Inflammatory macrophage treated with lipopolysaccharide for 4 hours (primary cell): ENCODE data around the gene GIGYF2.
"Not testable (repeated sequence)": the region's sequence is repeated elsewhere in the genome, so short reads cannot be mapped to it uniquely, and the experiment has no call there.

Source experiments
- DNase-seq: peaks from one replicate; pipeline ENCODE4 v3.0.0-alpha.2; 2020

Gene GIGYF2

GRCh38 chr2:232691117-232691516 lies 6.0 kb upstream of the GIGYF2 start:
- not testable (repeated sequence) for DNase-seq

DNA sequence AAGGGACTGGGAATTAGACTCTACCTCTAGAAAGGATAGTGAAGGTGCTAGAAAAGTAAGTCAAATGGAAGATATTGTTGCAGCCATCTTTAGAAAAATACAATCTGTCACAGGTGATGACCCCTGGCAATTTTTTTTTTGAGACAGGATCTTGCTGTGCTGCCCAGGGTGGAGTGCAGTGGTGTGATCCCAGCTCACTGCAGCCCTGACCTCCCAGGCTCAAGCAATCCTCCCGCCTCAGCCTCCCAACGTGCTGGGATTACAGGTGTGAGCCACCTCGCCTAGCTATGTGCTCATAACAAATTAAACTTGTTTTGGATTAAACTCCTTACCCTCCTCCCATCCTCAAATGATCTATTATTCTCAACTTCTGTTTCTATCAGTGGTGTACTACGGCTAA lies 3.8 kb upstream of the GIGYF2 start:
- no peak for DNase-seq

DNA sequence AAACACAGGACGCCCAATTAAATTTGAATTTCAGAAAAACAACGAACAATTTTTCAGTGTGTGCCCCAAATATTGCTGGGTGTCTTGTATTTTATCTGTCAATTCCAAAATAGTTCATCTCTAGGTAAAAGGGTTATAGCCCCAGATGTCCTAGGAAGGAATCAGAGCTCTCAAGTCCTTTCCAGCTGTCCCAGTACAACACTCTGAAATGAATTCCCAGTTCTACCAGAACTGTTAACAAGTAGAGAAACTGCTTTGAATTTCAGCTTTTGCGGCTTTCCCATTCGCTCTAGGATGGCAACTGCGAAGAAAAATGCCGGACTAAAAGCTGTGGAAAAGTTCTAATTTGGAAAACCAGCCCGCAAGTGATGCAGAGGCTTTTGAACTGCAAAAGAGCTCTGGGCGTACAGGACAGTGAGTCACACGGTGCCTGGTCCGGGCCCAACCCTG lies 497 bp upstream of the GIGYF2 start:
- DNase-seq, result no peak

GRCh38 chr2:232697807-232698110 lies 628 bp downstream of the GIGYF2 start:
- peak; percentile 18 for DNase-seq

- peak; percentile 22 for DNase-seq
These were observed 1.5 kb downstream of the GIGYF2 start for GRCh38 chr2:232698556-232699091.

DNA sequence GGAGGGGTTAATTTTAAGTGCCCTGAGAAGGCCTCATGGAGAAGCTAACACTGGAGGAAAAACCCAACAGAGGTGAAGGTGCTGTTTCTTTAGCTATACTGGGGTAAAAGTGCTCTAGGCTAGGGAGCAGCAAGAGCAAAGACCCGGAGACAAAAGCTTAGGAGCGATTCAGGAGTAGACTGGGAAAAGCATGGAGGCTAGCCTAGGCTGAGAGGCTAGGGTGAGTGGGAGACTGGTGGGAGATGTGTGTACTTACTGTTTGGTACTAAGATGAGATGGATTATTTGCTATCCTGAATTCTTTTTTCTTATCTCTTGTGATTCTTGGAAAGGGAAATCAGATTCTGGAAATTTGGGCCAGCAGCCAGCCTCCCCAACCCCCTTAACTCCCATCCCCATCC lies 2.0 kb downstream of the GIGYF2 start:
- DNase-seq, result no peak

GRCh38 chr2:232700154-232700553 lies 3.0 kb downstream of the GIGYF2 start:
- no peak for DNase-seq

- no peak for DNase-seq
These were observed 9.9 kb downstream of the GIGYF2 start for GRCh38 chr2:232707076-232707475.

DNA sequence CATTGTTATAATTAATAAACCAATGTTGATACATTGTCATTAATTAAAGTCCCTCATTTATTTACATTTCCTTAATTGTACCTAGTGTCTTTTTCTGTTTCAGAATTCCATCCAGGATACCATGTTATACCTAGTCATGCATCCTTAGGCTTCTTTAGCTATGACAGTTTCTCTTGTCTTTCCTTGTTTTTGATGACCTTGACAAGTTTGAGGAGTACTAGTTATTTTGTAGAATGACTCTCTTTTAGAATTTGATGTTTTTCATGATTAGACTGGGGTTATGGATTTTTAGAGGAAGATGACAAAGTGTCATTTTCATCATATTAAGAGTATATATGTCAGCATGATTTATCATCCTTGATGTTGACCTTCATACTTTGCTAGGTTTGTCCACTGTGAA lies 16.4 kb downstream of the GIGYF2 start:
- no peak for DNase-seq

DNA sequence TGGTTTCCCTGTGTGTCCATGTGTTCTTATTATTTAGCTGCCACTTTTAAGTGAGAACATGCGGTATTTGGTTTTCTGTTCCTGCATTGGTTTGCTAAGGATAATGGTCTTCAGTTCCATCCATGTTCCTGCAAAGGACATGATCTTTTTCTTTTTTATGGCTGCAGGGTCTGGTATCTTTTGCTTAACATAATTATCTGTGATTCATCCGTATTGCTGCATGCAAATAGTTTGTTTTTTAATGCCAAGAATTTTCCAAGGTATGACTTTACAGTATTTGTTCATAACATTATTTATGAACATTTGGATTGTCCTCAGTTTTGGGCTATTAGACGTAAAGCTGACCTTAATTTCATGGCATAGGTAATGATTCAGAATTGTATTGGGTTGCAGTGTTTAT lies 17.8 kb downstream of the GIGYF2 start:
- DNase-seq, result no peak

GRCh38 chr2:232720056-232720455 lies 22.9 kb downstream of the GIGYF2 start:
- not testable (repeated sequence) for DNase-seq

- no peak for DNase-seq
These were observed 24.1 kb downstream of the GIGYF2 start for GRCh38 chr2:232721261-232721660.

- DNase-seq, result peak; percentile 6
These were observed 24.8 kb downstream of the GIGYF2 start for GRCh38 chr2:232721882-232722281.

DNA sequence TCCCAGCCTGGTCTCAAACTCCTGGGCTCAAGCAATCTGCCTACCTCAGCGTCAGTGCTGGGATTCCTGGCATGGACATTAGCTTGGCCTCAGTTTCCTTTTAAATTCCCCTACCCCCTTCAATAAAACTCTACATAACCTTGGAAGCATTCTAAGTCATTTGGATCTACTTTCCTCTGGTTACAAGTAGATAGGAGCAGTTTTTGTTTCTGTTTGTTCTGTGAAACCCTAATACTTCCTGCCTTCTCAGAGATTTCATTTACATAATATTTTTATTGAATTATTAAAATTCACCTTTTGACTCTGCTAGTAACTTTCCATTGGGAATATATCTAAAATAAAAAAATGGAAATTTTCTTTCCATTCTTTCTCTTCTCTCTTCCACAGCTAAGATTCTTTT lies 25.9 kb downstream of the GIGYF2 start:
- no peak for DNase-seq

- no peak for DNase-seq
These were observed 31.7 kb downstream of the GIGYF2 start for GRCh38 chr2:232728785-232729184.

DNA sequence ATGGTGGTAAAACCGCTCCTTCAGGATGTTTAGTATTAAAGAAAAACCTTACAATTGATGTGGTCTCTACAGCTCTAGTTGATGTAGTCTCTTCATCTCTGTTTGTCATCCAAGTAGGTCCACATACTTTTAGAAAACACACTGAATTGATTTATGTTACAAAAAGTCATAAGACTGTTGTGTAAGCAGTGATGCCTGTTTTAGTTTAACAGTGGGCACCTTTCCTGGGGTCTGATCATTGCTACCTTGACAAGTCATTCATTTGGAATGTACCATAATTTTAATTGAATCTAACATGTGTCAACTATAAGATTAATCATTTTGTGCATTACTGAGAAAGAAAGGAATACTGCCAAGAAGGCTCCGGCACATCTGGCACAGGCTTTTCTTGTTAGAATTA lies 34.3 kb downstream of the GIGYF2 start:
- no peak for DNase-seq

DNA sequence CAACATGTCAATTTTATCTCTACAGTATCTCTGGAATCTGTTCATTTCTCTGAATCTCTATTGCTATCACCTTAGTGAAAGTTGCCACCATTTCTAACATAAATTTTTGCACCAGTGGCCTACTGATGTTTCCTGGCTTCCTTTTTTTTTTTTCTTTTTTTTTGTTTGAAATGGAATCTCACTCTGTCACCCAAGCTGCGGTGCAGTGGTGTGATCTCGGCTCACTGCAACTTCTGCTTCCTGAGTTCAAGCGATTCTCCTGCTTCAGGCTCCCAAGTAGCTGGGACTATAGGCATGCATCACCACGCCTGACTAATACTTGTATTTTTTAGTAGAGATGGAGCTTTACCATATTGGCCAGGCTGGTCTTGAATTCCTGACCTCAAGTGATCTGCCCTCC lies 44.2 kb downstream of the GIGYF2 start:
- peak; percentile 36 for DNase-seq

DNA sequence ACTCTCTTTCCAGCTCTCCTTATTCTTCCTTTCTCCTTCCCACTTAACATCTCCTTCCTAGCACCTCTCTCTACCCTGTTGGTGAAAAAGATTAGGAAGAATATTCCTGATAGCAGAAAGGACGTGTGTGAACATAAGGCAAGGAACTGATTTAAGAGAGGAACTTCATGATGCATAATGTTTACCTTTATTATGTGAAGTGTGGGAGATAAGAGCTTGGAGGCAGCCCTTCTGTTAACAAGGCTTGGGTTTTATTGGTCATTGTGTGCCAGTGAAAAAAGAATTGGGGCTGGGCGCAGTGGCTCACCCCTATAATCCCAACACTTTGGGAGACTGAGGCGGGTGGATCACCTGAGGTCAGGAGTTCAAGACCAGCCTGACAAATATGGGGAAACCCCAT lies 44.8 kb downstream of the GIGYF2 start:
- DNase-seq, result no peak

DNA sequence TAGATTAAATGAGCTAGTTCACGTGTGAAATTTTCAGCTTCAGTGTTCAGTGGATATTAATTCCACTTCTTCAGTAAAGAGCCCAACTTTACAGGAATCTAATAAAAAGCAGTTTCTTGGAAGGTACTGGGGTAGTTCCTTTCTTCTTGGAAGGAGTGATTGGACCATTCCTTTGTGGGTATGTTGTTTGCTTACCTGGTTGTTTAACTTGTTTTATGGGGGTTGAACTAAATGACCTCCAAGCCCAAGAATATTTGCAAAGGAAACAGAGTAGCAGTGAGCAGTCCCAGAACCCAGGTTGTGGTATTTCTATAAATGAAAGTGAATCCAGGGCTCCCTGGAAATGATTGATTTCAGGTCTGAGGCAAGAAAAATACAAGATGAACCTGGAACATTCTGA lies 47.8 kb downstream of the GIGYF2 start:
- DNase-seq, result no peak

- no peak for DNase-seq
These were observed 50.9 kb downstream of the GIGYF2 start for GRCh38 chr2:232748038-232748437.

DNA sequence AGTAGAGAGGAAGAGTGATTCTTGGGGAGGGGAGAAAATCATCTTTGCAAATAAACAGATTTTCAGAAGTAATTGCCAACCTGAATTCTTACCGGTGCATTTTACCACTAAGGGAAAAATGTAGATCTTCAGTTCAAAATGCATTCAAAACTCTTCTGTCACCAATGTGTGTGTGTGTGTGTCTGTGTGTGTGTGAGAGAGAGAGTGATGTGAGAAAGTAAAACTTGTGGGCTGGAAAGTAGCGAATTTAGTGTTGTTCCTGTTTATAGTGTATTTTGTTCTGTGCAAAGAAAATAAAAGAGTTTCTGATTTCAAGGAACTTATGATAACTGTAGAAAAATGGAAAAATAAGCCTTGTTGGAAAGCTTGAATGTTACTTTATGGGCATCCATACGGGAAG lies 52.2 kb downstream of the GIGYF2 start:
- no peak for DNase-seq

GRCh38 chr2:232750135-232750671 lies 53.1 kb downstream of the GIGYF2 start:
- no peak for DNase-seq

GRCh38 chr2:232757905-232758304 lies 60.8 kb downstream of the GIGYF2 start:
- no peak for DNase-seq

- no peak for DNase-seq
These were observed 64.3 kb downstream of the GIGYF2 start for GRCh38 chr2:232761301-232761907.

DNA sequence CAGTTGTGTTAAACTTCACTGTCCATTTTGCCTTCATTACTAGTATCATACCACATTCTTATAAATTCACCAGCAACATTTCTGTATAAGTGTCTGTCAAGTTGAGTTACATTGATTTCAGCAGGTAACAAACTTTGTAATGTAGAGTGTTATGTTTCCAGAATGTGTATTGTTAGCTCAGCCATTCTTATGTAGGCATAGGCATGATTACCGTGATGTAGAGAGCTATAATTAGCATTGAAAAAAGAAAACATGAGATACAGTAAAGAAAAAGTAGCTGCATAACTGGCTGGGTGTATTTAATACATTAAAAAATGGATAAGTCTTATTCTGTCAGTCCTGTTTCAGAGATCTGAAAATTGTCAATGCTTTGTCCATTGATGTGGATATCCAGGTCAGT lies 70.7 kb downstream of the GIGYF2 start:
- DNase-seq, result no peak
